ENCODE measurements around the gene NFS1. TPM values are rescaled to one million over a fixed set of nuclear protein-coding genes. Genes with fewer than 3 reads are reported as not detected.
A peak's percentile ranks its signal among the peaks of the same experiment; 100 is the strongest.
"Not testable (repeated sequence)": the region's sequence is repeated elsewhere in the genome, so short reads cannot be mapped to it uniquely, and the experiment has no call there.

Gene NFS1
- total RNA-seq, 1 experiment from 2014 or later = 42.8 TPM

DNA sequence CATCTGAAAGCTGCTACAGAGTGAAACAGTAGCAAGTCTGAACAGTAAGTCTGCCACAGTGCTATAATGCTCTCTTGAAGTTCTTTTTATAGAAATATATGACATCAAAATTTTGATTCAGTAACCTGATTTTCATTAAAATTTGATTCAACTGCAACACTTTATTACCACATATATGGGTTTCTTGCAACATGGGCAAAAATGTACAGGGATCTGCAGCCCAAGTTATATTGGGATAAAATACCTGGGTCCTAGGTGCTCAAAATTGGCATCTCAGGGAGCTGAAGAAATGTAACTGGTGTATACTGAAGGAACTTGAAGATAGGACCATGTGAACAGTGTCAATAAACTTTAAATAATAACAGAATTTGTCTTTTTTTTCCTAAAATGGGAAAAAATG, 10.9 kb upstream of the NFS1 start:
- DNase-seq (ENCODE audit: low read depth) = no peak

DNA sequence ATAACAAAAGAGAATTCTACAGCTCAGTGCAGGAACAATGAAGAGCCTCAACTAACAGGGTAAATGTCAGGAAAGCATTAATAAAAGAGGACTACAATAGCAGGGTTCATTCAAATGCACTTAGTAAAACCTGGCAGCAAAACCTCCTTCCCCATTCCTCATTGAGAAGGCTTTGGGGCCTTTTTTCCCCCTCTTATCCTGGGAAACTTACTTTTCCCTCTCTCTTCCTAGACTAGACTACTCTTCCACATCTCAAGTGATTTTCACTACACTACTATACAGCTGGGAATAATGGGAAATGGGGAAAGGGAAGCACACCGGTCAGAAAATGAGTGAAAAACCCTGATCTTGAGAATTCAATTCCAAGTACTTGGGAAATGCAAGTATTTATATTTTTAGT, 10.1 kb upstream of the NFS1 start:
- no peak for DNase-seq (ENCODE audit: low read depth)

GRCh38 chr20:35708502-35708901, 9.3 kb upstream of the NFS1 start:
- no peak for DNase-seq (ENCODE audit: low read depth)

DNA sequence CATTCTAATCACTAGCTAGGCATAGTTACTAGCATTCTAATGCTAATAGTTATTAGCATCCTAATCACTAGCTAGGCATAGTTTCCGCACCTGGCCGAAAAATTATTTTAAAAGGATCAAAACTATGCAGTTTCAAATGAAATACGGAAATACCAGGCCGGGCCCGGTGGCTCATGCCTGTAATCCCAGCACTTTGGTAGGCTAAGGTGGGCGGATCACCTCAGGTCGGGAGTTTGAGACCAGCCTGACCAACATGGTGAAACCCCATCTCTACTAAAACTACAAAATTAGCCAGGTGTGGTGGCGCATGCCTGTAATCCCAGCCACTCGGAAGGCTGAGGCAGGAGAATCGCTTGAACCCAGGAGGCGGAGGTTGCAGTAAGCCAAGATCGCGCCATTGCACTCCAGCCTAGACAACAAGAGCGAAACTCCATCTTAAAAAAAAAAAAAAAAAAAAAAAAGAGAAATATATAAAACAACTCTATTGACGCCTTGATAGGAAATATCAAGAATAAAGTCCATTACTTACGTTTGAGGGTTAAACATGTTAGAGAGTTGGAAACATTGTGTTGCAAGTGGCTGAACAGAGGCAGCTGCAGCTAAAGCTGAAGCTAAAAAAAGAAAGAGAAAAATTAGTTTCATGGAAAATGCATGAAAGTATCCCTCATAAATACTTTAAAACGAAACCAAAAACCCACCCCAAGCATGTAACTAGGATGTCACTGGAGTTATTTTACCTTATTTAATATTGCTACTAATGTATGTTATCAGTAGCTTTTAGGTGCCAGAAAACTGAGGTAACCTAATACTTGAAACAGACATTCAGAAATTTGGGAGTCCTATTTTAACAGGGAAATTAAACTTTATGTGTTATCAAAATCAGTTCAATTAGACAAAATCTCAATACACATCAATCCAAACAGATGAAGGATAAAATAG, 7.7 kb upstream of the NFS1 start:
- not testable (repeated sequence) for DNase-seq (ENCODE audit: low read depth)

DNA sequence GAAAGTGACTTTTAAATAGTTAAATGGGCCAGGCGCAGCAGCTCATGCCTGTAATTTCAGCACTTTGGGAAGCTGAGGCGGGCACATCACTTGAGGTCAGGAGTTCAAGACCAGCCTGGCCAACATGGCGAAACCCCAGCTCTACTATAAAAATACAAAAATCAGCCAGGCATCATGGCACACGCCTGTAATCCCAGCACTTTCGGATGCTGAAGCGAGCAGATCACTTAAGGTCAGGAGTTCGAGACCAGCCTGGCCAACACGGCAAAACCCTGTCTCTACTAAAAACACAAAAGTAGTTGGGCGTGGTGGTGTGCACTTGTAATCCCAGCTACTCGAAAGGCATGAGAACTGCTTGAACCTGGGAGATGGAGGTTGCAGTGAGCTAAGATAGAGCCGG, 6.7 kb upstream of the NFS1 start:
- not testable (repeated sequence) for DNase-seq (ENCODE audit: low read depth)

DNA sequence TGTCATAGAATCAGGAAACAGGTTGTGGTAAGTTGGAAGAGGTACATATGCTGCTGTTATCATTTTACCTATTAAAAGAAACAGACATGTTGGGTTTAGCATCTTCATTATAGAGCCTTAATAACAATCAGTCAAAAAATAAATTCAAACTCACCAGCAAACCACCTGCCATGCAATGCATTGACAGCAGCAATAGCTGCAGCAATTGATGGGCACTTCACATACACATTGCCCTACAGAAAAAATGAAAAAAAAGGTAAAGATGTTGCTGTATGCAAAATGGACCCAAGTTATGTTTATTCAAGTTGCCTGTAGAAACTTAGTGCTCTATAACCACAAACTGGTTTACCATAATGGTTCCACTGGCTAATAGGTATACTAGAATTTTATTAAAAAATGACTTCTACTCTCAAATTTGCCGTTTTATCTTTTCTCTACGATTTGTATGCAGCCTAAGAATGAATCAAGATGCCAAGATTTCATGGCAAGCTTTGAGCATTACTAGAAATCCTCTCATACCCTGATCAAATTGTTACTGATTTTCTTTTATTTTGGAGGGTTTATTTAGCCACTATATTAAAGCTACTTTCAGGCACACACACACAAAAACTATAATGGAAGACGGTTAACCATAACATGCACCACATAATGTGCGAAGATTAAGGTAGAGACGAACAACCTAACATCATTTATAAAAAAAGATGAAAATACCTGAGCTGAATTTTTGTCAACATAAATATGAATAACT, 5.5 kb upstream of the NFS1 start:
- no peak for DNase-seq (ENCODE audit: low read depth)

DNA sequence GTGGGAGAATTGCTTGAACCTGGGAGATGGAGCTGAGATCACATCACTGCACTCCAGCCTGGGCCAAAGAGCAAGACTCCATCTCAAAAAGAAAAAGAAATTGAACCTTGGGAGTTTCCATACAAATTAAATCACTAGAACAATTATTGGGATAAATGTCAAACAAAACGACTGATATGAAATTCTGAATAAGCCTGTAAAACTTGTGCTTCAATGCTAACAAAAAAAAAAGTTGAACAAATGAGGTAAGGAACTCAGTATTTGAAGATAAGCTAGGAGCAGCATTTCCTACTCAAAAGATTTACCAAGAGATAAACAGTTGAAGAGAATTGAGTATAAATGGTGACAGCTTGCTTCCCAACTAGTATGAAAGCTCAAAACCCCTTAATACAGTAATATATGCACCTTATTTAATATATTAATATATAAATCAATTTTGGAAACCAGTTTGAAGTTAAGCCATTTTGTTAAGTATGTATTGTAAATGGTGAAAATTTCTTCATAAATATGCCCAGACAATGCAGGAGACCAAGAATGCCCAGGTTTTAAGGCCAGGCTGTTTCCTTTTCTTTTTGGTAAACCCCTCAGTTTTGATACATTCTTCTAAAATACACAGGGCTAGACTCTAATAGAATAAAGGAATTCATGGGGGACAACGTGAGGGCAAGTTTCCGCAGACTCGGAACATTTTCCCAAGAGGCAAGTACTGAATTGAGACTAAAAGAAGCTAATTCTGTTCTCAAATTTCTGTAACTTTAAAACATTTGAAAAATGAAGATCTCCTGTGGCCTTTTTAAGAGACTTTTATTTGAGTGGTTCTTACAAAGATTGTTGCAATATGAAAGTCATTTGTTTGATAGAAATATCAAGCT, 3.9 kb upstream of the NFS1 start:
- no peak for DNase-seq (ENCODE audit: low read depth)

DNA sequence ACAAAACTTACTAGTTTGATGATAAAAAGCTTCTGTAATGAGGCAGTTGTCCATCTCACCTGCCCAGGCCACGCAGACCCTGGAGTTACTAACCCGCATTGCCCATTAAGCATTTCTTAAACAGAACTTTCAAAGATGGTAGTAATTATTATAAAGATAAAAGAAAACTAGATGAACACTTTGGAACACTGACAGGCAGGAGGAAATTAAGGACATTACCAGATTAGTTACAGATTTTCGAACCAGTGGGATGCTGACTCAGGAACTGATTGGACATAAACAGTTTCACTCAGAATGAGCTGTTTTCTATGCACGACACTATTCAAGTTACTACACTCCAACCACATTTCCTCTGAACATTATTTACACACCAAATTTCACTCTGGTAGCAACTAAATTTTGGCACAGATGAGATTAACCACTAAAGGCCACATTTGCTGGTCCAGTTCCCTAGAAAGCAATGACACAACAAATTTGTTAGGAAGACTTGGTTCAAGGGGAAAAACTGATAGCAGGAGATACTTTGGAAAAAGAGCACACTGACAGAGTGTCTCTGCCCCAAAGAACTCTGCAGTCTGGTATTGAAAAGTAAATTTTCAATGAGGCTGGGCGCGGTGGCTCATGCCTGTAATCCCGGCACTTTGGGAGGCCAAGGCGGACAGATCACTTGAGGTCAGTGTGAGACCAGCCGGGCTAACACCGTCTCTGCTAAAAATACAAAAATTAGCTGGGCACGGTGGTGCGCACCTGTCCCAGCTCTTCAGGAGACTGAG, 3.1 kb upstream of the NFS1 start:
- peak; percentile 24 for DNase-seq (ENCODE audit: low read depth)

GRCh38 chr20:35700625-35701148, 1.5 kb upstream of the NFS1 start:
- DNase-seq (ENCODE audit: low read depth) = peak; percentile 19

DNA sequence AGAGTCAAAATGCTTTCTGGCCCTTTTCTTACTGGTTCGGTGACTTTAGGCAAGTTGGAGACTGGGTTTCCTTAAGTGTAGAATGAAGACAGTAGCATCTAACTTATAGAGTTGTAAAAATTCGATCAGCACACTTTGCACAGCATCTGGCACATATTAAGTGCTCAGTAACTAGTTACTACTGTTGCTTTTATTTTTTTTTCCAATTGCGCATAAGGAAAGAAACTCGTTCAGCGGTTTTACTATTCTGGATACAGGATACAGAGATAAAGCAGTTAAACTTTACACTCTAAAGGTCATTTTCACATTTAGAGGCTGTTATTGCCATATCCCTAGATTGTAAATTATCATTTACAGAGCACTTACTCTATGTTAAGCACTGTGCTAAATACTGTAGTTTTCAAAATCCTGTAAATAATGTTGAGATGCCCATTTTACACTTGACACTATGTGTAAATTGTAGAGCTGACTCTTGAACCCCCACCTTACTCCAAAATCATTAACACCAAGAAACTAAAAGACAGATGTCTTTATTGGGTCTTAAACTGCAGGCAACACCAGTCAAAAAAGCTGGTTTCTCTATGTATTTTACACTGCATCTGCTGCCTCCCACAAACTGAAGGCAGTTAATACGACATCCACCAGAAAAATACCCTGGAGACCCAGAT, 939 bp upstream of the NFS1 start:
- DNase-seq (ENCODE audit: low read depth) = no peak

GRCh38 chr20:35698298-35699126, 640 bp downstream of the NFS1 start:
- DNase-seq (ENCODE audit: low read depth) = peak; percentile 29

DNA sequence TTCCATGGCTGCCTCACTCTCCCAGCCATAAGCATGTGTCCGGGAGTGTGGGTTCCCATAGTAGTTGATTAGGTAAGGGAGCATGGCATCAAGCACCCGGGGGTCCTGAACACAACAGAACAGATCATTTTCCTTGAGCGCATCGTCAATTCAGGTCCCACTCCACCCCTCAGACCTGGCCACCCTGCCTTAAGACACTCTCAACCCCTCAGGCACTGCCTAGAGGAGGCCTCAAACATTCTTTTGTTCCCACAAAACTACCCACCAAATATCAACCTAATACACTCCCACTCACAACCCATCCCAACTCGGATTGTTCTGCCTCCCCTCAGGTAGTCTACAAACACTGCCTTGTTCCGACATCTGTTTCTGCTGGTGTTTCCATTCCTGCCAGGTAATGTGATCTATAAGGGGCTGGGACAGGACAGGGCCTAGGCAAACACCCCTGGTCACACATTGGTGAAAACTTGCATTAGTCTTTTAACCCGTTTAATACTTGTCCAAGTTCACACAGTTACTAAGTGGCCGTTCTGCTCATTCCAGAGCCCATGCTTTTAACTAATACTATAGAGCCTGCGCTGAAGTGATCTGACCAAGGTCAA, 1.4 kb downstream of the NFS1 start:
- no peak for DNase-seq (ENCODE audit: low read depth)

- DNase-seq (ENCODE audit: low read depth) = no peak
Measured at GRCh38 chr20:35695978-35696377, 3.2 kb downstream of the NFS1 start.

DNA sequence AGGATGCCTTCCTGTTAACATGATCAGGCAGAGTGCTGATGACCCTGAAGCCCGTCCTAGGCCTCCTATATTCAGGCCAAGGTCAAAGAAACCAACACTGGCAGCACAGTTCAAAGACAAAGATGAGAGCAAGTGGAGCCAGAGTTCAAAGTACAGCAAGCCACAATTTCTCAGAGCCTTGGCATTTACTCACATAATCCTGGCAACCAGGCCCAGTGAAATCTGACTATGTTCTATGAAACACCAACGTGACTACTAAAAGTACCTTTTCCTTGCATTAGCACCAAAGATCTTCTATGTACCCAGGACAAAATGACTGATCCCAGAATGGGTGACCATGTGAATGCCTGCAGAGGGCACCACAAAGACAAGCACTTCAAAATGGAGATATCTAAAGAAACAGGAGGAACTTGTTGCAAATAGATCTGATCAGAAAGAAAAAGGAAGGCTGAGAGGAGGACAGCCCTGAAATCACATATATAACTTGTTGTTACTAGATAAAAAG, 3.9 kb downstream of the NFS1 start:
- DNase-seq (ENCODE audit: low read depth) = no peak

GRCh38 chr20:35690265-35690664, 8.9 kb downstream of the NFS1 start:
- no peak for DNase-seq (ENCODE audit: low read depth)

- DNase-seq (ENCODE audit: low read depth) = peak; percentile 40
Measured at GRCh38 chr20:35686872-35687271, 12.3 kb downstream of the NFS1 start.

- not testable (repeated sequence) for DNase-seq (ENCODE audit: low read depth)
Measured at GRCh38 chr20:35685368-35685767, 13.8 kb downstream of the NFS1 start.

DNA sequence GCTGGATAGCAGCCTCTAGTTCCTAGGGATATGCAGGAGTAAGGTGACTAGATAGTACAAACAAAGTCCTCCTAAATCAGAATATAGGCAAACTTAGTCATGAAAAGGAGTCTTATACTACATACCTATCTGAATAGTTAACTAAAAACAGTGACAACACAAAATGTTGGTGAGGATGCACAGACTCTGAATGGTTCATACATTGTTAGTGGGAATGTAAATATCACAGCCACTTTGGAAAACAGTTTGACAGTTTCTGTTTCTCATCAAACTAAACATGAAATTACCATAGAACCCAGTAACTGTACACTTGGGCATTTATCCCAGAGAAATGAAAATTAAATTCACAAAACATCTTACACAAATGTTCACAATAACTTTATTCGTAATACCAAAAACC, 17.2 kb downstream of the NFS1 start:
- no peak for DNase-seq (ENCODE audit: low read depth)
